Heart left ventricle (tissue), 13 donors: ENCODE data around the gene APOBEC3F.

Experiments
- POLR2A ChIP-seq, 2 donors: fragments of 450-650 bp; IDR thresholded peaks; one replicate each; pipeline ENCODE4 v1.6.1; 2017; ENCODE audit warnings: antibody characterized with exemption in 2 of 2, mild to moderate bottlenecking in 2 of 2, moderate library complexity in 2 of 2
- TF ChIP-seq, protein P1 (sequence below), 12 donors: fragments of 200-600 bp; sonication (generic) in 4 of 12; IDR thresholded peaks; one replicate each; pipeline versions ENCODE4 v1.5.0 to v1.8.0; 2018 to 2022; ENCODE audit warnings: antibody characterized with exemption in 12 of 12, mild to moderate bottlenecking in 5 of 12
- donor health status: ischemic (EF 13 %, LVEDD 7.1; RV severe dilation, severe dysfunction).
- donor health status: DM: no; HTN: yes; CAD: no.
- donor health status: DM: no; HTN: no; CAD: no.
- donor health status: ischemic (EF 25% LVEDD 6.9; RV normal size, moderate dysfunction).
- donor health status: ischemic (EF 25% LVEDD 5.7; RV mildly dilated, moderate dysfunction).
- donor health status: ischemic (EF 35%, LVEDD 5.7; RV mildly dilated, moderate dysfunction).
- donor health status: nonischemic (EF 11% LVEDD 7.7; RV severe dilation, severe dysfunction).
- donor health status: DM: yes; HTN: yes; CAD: no.
- donor health status: PGD.
- donor health status: ischemic (EF 29% LVEDD 5.4; RV normal size, mild dysfunction).
- donor health status: nonischemic (EF 23%, LVEDD 6.1; RV moderate dilation, normal function).

DNA sequence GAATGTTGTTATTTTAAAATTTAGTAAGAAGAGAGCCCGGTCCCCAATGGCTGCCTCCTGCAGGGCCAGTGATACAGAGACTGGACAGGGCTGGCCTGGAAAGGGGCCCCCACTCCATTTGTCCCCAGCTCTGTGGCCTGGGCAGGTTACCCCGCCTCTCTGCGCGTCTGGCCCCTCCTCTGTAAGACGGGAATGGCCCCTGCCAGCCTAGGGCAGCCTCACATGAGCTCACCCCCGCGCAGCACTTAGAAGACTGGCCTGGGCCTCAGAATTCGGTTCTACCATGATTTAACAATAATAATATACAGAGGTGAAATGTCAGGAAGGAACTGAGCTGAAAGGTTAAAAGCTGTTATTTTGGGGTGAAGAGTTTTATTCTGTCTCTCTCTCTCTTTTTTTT is 37.7 kb downstream of the APOBEC3F start:
- TF ChIP-seq, protein P1, sequence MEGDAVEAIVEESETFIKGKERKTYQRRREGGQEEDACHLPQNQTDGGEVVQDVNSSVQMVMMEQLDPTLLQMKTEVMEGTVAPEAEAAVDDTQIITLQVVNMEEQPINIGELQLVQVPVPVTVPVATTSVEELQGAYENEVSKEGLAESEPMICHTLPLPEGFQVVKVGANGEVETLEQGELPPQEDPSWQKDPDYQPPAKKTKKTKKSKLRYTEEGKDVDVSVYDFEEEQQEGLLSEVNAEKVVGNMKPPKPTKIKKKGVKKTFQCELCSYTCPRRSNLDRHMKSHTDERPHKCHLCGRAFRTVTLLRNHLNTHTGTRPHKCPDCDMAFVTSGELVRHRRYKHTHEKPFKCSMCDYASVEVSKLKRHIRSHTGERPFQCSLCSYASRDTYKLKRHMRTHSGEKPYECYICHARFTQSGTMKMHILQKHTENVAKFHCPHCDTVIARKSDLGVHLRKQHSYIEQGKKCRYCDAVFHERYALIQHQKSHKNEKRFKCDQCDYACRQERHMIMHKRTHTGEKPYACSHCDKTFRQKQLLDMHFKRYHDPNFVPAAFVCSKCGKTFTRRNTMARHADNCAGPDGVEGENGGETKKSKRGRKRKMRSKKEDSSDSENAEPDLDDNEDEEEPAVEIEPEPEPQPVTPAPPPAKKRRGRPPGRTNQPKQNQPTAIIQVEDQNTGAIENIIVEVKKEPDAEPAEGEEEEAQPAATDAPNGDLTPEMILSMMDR (IDR thresholded peaks at IDR 0.05): no peak
- no peak for TF ChIP-seq POLR2A (IDR thresholded peaks at IDR 0.05)
